ENCODE measurements around the gene TOR1AIP1.

The TOR1AIP1 gene

GRCh38 chr1:179883040-179883744 is 1.1 kb downstream of the TOR1AIP1 start:
- DNase-seq = peak in 1 of 2 donors; percentile 59

- DNase-seq = peak; percentile 71 to 79
These were observed 1.7 kb downstream of the TOR1AIP1 start for GRCh38 chr1:179883745-179884138.

DNA sequence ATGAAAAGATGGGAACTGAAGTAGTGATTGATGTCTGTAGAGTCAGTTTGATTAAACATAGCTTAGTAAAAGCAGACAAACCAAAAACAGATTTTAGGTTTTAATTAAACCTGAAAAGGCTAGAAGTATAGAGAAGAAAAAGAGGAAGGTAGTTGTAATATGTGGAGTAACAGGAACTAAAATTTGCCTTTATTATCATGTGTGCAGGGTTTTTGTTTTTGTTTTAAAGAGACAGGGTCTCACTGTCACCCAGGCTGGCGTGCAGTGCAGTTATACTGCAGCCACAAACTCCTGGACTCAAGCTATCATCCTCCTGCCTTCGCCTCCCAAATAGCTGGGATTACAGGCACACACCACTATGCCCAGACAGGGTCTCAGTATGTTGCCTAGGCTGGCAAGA is 6.0 kb downstream of the TOR1AIP1 start:
- no peak for DNase-seq

DNA sequence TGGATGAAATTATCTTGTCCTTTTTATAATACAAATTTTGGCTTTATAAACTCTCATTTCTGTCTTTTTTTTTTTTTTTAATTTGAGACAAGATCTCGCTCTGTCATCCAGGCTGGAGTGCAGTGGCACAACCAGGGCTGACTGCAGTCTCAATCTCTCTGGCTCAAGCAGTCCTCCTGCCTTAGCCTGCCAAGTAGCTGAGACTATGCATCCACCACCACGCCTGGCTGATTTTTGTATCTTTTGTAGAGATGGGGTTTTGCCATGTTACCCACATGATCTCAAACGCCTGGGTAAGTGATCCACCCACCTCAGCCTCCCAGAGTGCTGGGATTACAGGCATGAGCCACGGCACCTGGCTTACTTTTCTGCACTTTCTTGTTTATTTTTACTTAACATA is 7.5 kb downstream of the TOR1AIP1 start:
- no peak for DNase-seq

- DNase-seq = no peak
These were observed 28.8 kb downstream of the TOR1AIP1 start for GRCh38 chr1:179910934-179911333.

DNA sequence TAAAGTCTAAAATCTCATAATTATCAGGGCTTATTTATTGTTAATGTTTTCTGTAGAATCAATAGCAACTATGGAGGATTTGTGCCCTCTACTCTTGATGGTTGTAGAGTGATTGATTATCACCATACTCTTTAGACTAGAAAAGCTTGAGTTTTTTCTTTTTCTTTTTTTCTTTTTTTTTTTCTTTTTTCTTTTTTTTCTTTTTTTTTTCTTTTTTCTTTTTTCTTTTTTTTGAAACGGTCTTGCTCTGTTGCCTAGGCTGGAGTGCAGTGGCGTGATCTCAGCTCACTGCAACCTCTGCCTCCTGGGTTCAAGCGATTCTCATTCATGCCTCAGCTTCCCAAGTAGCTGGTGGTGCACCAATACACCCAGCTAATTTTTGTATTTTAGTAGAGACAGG is 29.7 kb downstream of the TOR1AIP1 start:
- DNase-seq = no peak

DNA sequence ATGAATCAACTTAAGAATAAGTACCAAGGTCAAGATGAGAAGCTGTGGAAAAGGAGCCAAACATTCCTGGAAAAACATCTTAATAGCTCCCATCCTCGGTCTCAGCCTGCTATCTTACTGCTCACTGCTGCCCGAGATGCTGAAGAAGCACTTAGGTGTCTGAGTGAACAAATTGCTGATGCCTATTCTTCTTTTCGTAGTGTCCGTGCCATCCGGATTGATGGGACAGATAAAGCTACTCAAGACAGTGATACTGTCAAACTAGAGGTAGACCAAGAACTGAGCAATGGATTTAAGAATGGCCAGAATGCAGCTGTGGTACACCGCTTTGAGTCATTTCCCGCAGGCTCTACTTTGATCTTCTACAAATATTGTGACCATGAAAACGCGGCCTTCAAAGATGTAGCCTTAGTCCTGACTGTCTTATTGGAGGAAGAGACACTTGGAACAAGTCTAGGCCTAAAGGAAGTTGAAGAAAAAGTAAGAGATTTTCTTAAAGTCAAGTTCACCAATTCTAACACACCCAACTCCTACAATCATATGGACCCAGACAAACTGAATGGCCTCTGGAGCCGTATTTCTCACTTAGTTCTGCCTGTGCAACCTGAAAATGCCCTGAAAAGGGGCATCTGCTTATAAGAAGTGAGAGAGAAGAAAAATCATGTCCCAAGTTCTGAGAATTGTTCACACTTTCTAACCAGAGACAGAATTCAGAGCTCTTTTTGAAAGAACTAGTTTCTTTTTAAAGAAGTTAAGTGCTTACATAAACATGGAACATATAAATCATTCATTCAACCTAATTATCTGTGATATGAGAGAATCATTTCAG is 35.7 kb downstream of the TOR1AIP1 start:
- no peak for DNase-seq

- DNase-seq = no peak
These were observed 39.4 kb downstream of the TOR1AIP1 start for GRCh38 chr1:179921472-179921871.

DNA sequence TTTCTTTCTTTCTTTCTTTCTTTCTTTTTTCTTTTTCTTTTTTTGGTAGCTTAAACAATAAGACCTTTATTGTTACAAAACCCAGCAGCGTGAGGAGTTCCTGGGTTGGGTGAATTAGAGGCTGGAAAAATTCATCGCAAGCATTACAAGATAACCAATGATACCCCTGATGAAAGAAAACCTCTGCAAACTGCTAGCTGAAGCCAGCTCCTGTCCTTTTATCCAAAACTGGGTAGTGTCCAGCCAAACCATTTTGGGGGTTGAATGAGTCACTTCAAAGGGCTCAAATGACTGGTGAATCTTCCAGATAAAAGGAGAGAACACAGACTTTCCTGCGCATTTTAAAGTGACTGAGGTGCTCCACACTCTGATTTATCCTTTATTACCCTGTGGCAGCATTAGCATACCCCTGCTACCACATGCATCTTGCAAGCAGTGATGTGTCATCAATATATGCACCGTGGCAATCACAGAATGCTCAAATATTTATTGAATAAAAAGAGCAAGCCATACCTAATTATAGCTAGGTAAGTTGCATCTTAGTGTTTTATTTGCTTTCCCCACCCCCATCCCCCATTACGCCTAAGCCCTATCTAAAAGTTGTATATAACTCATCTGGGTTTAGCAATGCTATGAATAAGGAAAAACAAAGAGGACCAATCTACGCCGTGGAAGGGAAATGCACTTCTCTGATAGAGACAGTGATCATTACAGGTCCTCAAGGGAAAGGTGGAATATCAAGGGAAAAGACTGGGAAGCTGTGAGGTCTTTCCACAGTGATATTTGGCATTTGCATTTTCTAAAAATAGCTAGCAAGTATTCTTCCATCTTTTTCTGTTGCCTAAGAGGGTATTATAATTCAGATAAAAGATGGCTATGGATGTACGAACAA is 40.1 kb downstream of the TOR1AIP1 start:
- DNase-seq = no peak

GRCh38 chr1:179923029-179923428 is 40.9 kb downstream of the TOR1AIP1 start:
- no peak for DNase-seq

DNA sequence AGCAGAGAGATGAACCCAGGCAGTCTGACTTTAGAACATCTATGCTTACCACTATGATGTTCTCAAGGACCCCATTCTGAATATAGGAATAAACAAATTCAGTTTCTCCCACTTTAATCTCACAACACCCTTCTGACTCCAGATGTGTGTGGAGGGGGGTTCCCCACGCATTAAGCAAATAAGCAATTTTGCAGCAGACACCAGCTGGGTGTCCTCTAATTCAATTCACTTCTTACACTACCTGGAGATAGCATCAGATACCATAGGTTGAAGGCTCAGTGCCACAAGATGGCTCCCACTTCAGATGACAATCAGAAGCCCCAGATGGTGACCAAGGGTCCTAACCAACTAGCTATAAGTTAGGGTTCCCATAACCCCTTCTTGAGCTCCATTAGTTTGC is 42.2 kb downstream of the TOR1AIP1 start:
- no peak for DNase-seq

DNA sequence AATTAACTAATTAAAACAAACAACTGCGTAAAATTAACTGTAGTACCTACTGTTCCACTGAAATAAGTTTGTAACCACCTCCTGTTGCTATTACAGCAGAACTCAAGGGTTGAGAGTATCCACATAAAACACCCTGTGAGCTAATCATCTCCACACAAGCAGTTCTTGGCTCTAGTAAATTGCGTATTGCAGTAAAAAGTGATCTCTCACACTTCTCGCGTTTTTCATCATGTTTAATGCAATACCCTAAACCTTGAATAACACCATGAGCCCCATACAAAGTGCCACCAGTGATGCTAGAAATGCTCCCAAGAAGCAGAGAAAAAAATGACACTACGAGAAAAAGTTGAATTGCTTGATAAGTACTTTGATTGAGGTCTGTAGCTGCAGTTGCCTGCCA is 43.2 kb downstream of the TOR1AIP1 start:
- DNase-seq = no peak

- no peak for DNase-seq
These were observed 44.1 kb downstream of the TOR1AIP1 start for GRCh38 chr1:179925922-179926849.

DNA sequence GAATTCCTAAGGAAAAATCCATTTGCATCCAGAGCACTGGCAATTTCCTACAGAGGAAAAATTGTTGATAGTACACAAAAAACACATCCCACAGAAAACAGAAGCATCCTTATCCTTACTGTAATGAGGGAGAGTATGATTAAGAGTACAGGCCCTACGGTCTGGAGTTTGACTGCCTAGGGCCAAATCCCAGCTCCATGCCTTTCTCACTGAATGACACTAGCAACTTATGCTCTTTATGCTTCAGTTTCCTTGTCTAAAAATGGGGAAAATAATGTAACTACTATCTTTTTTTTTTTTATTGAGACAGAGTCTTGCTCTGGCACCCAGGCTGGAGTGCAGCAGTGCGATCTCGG is 44.7 kb downstream of the TOR1AIP1 start:
- DNase-seq = no peak

DNA sequence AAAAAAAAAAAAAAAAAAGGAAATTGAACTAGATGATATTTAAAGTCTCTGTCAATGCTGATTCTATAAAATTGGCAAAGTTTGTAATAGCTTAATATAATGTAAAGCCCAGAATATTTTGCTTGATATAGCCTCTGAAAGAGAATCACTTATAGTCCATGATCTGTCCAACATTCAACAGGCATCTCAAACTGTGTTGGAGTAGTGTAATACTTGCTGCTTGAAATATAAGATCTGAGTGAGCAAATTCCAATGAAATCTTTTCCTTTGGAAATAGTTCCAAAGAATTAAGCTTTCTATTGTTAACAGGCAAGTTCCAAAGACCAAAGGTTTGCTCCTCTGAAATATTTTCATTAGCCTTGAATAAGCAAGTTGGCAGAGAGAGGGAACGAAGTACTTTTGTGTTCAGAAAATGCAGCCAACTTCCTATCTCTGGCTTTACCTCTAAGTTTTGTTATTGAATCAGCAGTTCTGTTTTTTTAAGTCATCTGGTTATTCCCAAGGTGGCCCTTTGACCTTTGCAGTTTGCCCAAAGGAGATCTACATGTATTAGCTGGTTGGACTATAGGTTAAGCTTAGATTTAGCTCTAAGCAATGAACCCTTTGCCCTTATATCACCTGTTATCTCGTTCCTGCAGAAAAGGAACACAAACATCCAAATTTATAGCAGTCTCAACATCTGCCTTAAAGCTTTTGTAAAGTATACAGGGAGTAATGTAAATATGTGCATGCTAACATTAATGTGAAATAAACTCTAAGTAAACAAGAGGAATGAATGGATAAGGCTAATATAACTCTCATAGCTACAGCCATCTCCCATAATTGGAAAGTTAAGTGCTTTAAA is 48.1 kb downstream of the TOR1AIP1 start:
- no peak for DNase-seq

DNA sequence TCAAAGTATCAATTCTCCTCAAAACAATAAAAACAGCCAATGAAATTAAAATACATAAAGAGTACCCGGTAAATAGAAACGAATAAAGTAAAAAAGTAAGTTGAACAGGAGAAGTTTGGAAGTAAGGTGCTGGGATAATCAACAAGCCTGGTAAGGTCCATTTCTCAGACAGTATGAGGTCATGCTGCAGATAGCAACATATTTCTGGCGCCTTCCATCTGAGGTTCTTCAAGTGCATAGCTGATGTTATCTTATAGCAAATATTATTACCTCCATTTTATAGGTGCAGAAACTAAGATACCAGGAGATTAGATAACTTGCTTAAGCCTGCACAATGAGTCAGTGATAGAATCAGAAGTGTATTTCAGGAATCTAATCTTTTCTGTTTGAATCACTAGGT is 48.8 kb downstream of the TOR1AIP1 start:
- DNase-seq = no peak

GRCh38 chr1:179933219-179933618 is 51.1 kb downstream of the TOR1AIP1 start:
- no peak for DNase-seq

- no peak for DNase-seq
These were observed 53.9 kb downstream of the TOR1AIP1 start for GRCh38 chr1:179935909-179936496.

GRCh38 chr1:179937668-179938254 is 55.7 kb downstream of the TOR1AIP1 start:
- DNase-seq = no peak

- no peak for DNase-seq
These were observed 56.7 kb downstream of the TOR1AIP1 start for GRCh38 chr1:179938752-179939151.

GRCh38 chr1:179939941-179940340 is 57.9 kb downstream of the TOR1AIP1 start:
- no peak for DNase-seq

Data from CD4-positive, alpha-beta T cell treated with Interleukin-1 beta for 1 hour (primary cell).